ENCODE data around the gene SPOCK1.

DNA sequence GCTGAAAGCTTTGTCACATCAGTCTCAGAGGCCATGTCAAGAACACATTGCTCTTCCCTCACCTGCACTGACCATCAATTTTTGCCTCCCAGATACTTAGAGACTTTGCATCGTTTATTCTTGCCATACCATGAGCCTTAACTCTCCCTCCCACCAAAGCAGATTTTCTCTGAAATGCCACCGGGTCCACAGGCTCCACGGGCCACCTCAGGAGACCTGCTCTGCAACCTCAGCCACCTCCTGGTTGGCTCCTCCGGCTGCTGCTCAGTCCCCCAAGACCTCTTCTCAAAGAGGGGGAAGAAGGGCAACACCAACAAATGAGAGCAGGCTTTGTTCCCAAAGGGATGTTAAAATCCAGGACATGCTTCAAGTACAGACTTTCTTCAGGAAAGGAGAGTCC lies 400.5 kb downstream of the SPOCK1 start:
- TF ChIP-seq, protein P1, sequence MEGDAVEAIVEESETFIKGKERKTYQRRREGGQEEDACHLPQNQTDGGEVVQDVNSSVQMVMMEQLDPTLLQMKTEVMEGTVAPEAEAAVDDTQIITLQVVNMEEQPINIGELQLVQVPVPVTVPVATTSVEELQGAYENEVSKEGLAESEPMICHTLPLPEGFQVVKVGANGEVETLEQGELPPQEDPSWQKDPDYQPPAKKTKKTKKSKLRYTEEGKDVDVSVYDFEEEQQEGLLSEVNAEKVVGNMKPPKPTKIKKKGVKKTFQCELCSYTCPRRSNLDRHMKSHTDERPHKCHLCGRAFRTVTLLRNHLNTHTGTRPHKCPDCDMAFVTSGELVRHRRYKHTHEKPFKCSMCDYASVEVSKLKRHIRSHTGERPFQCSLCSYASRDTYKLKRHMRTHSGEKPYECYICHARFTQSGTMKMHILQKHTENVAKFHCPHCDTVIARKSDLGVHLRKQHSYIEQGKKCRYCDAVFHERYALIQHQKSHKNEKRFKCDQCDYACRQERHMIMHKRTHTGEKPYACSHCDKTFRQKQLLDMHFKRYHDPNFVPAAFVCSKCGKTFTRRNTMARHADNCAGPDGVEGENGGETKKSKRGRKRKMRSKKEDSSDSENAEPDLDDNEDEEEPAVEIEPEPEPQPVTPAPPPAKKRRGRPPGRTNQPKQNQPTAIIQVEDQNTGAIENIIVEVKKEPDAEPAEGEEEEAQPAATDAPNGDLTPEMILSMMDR (IDR thresholded peaks at IDR 0.05 in 2 of 3, conservative IDR thresholded peaks at IDR 0.05 in 1 of 3; ENCODE audit: borderline replicate concordance in 1 of 3, insufficient read depth in 1 of 3, low read depth in 2 of 3, low read length in 2 of 3), result no peak
- TF ChIP-seq SP1 (IDR thresholded peaks at IDR 0.05; ENCODE audit: low read depth), result no peak
- TF ChIP-seq, protein P2, sequence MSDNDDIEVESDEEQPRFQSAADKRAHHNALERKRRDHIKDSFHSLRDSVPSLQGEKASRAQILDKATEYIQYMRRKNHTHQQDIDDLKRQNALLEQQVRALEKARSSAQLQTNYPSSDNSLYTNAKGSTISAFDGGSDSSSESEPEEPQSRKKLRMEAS (IDR thresholded peaks at IDR 0.05), result no peak
- TF ChIP-seq POLR2A (IDR thresholded peaks at IDR 0.05; ENCODE audit: borderline replicate concordance, extremely low read depth, insufficient read depth, insufficient read length), result no peak
- TF ChIP-seq ZNF274 (IDR thresholded peaks at IDR 0.05; ENCODE audit: low read depth, low read length), result no peak
- no peak for TF ChIP-seq SRF (IDR thresholded peaks at IDR 0.05; ENCODE audit: low read depth)
- TF ChIP-seq POLR2AphosphoS5 (IDR thresholded peaks at IDR 0.05; ENCODE audit: low read depth, low read length), result no peak
- TF ChIP-seq YY1 (IDR thresholded peaks at IDR 0.05; ENCODE audit: extremely low read depth, insufficient replicate concordance, low read depth, low read length), result no peak
- TF ChIP-seq EZH2phosphoT487 (IDR thresholded peaks at IDR 0.05; ENCODE audit: borderline replicate concordance), result no peak
- TF ChIP-seq EZH2 (IDR thresholded peaks at IDR 0.05), result no peak
- TF ChIP-seq EGR1 (IDR thresholded peaks at IDR 0.05; ENCODE audit: low read depth), result no peak

Measured in HCT116 (cell line).